SK-N-SH (cell line): ENCODE measurements around the gene RUSC2. TPM values are rescaled to one million over a fixed set of nuclear protein-coding genes. Genes with fewer than 3 reads are reported as not detected.

Experiments
- CTCF ChIA-PET: fragments of 300-600, 350-600 bp; formaldehyde crosslinking; extraction: SDS; loops from one replicate; lab custom pipeline; 2021; lab: Yijun Ruan, JAX
- POLR2A ChIA-PET: fragments of 350-600 bp; sonication (Branson Sonifier 250); formaldehyde crosslinking; extraction: SDS; loops from one replicate; lab custom pipeline; 2020; ENCODE audit warnings: antibody characterized with exemption, inconsistent platforms; lab: Yijun Ruan, JAX
- DNase-seq: peaks from one replicate; pipeline ENCODE4 v3.0.0; 2012
- H2AFZ ChIP-seq: fragments of 200-600 bp; sonication (generic); 2 replicates; pipeline ENCODE4 v1.8.1; 2016; ENCODE audit warnings: antibody characterized with exemption, mild to moderate bottlenecking, low read depth
- H3F3A ChIP-seq: fragments of 200-600 bp; sonication (generic); replicated peaks from 2 replicates; pipeline ENCODE3; 2016; ENCODE audit warnings: antibody characterized with exemption, mild to moderate bottlenecking; ENCODE audit not compliant: insufficient read depth
- H3K27ac ChIP-seq, 2 experiments: fragments of 200-500 bp in 1 of 2; fragments of 200-600 bp in 1 of 2; sonication (Bioruptor generic) in 1 of 2; sonication (generic), shearing (Covaris generic) in 1 of 2; 2 replicates each; pipeline versions ENCODE4 v1.5.1 to v1.6.1; 2014 to 2016; ENCODE audit warnings: low read depth in 2 of 2, inconsistent platforms in 1 of 2, low read length in 1 of 2, mild to moderate bottlenecking in 1 of 2, mixed read lengths in 1 of 2
- H3K27me3 ChIP-seq: fragments of 200-600 bp; sonication (generic), shearing (Covaris generic); 2 replicates; pipeline ENCODE4 v1.6.1; 2016; ENCODE audit warnings: mixed run types; ENCODE audit not compliant: insufficient read depth
- H3K36me3 ChIP-seq, 2 experiments: fragments of 200-500 bp in 1 of 2; fragments of 200-600 bp in 1 of 2; sonication (Bioruptor generic) in 1 of 2; sonication (generic) in 1 of 2; replicated peaks in 1 of 2; 2 replicates each; pipeline versions ENCODE3 to v1.5.1; 2014 to 2016; ENCODE audit warnings: low read length in 1 of 2, mild to moderate bottlenecking in 1 of 2; ENCODE audit not compliant: insufficient read depth in 2 of 2, control insufficient read depth in 1 of 2
- H3K4me1 ChIP-seq, 2 experiments: fragments of 200-500 bp in 1 of 2; fragments of 200-600 bp in 1 of 2; sonication (Bioruptor generic) in 1 of 2; sonication (generic), shearing (Covaris generic) in 1 of 2; 2 replicates each; pipeline versions ENCODE4 v1.5.1 to v1.6.1; 2014 to 2016; ENCODE audit warnings: low read depth in 1 of 2, low read length in 1 of 2, mixed run types in 1 of 2; ENCODE audit not compliant: insufficient read depth in 2 of 2, control insufficient read depth in 1 of 2
- H3K4me2 ChIP-seq: fragments of 200-600 bp; sonication (generic), shearing (Covaris generic); 2 replicates; pipeline ENCODE4 v1.6.1; 2017; ENCODE audit warnings: mixed run types
- H3K4me3 ChIP-seq, 2 experiments: fragments of 200-500 bp in 1 of 2; fragments of 200-600 bp in 1 of 2; sonication (Bioruptor generic) in 1 of 2; sonication (generic), shearing (Covaris generic) in 1 of 2; 2 replicates each; pipeline versions ENCODE4 v1.5.1 to v1.8.1; 2014 to 2016; ENCODE audit warnings: low read depth in 2 of 2, inconsistent platforms in 1 of 2, low read length in 1 of 2, mild to moderate bottlenecking in 1 of 2, mixed read lengths in 1 of 2, moderate library complexity in 1 of 2
- H3K79me2 ChIP-seq: fragments of 200-600 bp; sonication (generic); 2 replicates; pipeline ENCODE4 v1.8.1; 2017; ENCODE audit warnings: mild to moderate bottlenecking; ENCODE audit not compliant: insufficient read depth
- H3K9ac ChIP-seq: fragments of 200-600 bp; sonication (generic); 2 replicates; pipeline ENCODE4 v1.6.1; 2017; ENCODE audit warnings: mixed run types
- H3K9me2 ChIP-seq: fragments of 200-600 bp; sonication (generic); 2 replicates; pipeline ENCODE4 v1.6.1; 2017; ENCODE audit warnings: mixed run types
- H3K9me3 ChIP-seq: fragments of 200-600 bp; sonication (generic); 2 replicates; pipeline ENCODE4 v1.6.1; 2017; ENCODE audit warnings: mixed run types, mild to moderate bottlenecking, moderate library complexity
- H4K20me1 ChIP-seq: fragments of 200-600 bp; sonication (generic); 2 replicates; pipeline ENCODE4 v1.6.1; 2017; ENCODE audit warnings: mild to moderate bottlenecking, mixed run types; ENCODE audit not compliant: insufficient read depth
- EZH2phosphoT487 ChIP-seq: fragments of 200-600 bp; sonication (generic); IDR thresholded peaks from 2 replicates; pipeline ENCODE4 v1.6.1; 2017; ENCODE audit warnings: low read depth, mixed run types, mild to moderate bottlenecking, antibody characterized with exemption, moderate library complexity, borderline replicate concordance
- FOXJ3 ChIP-seq: sonication (generic); formaldehyde crosslinking; IDR thresholded peaks from 2 replicates; pipeline ENCODE4 v1.5.1; 2020; ENCODE audit warnings: mild to moderate bottlenecking, missing genetic modification reagents
- FOXM1 ChIP-seq: IDR thresholded peaks from 2 replicates; pipeline ENCODE4 v1.4.0; 2012; ENCODE audit warnings: low read depth, mild to moderate bottlenecking
- GABPA ChIP-seq: IDR thresholded peaks from 2 replicates; pipeline ENCODE4 v1.4.0; 2012; ENCODE audit warnings: low read depth, mild to moderate bottlenecking
- MEF2A ChIP-seq: IDR thresholded peaks from 2 replicates; pipeline ENCODE4 v1.4.0; 2012; ENCODE audit warnings: low read depth, borderline replicate concordance
- MXI1 ChIP-seq: IDR thresholded peaks from 2 replicates; pipeline ENCODE4 v1.6.1; 2012; ENCODE audit warnings: mild to moderate bottlenecking, low read depth, low read length, improper control_type of control experiment
- NRF1 ChIP-seq: IDR thresholded peaks from 2 replicates; pipeline ENCODE4 v1.6.1; 2012; ENCODE audit warnings: low read depth, mild to moderate bottlenecking, low read length
- POLR2AphosphoS5 ChIP-seq: IDR thresholded peaks from 2 replicates; pipeline ENCODE4 v1.6.1; 2012; ENCODE audit warnings: low read depth, low read length
- RCOR1 ChIP-seq: fragments of 150-350 bp; IDR thresholded peaks from 2 replicates; pipeline ENCODE4 v1.6.1; 2017; ENCODE audit warnings: antibody characterized with exemption, low read length
- RFX5 ChIP-seq: IDR thresholded peaks from 2 replicates; pipeline ENCODE4 v1.6.1; 2012; ENCODE audit warnings: mild to moderate bottlenecking, improper control_type of control experiment, low read length
- TAF1 ChIP-seq: IDR thresholded peaks from 2 replicates; pipeline ENCODE4 v1.6.1; 2012; ENCODE audit warnings: low read depth, mild to moderate bottlenecking, low read length, moderate library complexity, borderline replicate concordance
- WGBS: methylation state at CpG from one replicate; pipeline ENCODE4 v1.1.6; 2017; ENCODE audit warnings: low lambda C conversion rate; 5-methylcytosine and 5-hydroxymethylcytosine counted together
- polyA plus RNA-seq, 3 experiments: library from polyadenylated mRNA; depleted of rRNA; stranded (reverse); fragments of >200 nt; gene quantifications; 2 replicates each; pipeline ENCODE4 v1.2.3, GENCODE V29; 2012
- TF ChIP-seq, protein P1 (sequence below): IDR thresholded peaks from 2 replicates; pipeline ENCODE4; 2012
- TF ChIP-seq, protein P2 (sequence below): IDR thresholded peaks from 2 replicates; pipeline ENCODE4 v1.4.0; 2012; ENCODE audit warnings: low read depth
- TF ChIP-seq, protein P3 (sequence below): IDR thresholded peaks from 2 replicates; pipeline ENCODE4 v1.6.1; 2012; ENCODE audit warnings: mild to moderate bottlenecking, low read depth, low read length, moderate library complexity
- TF ChIP-seq, protein P4 (sequence below): fragments of 150-350 bp; IDR thresholded peaks from 2 replicates; pipeline ENCODE4 v1.6.1; 2017; ENCODE audit warnings: antibody characterized with exemption, low read length, low read depth, borderline replicate concordance
- TF ChIP-seq, protein P5 (sequence below): fragments of 200-600 bp; sonication (generic); IDR thresholded peaks from 2 replicates; pipeline ENCODE4 v1.6.1; 2017; ENCODE audit warnings: antibody characterized with exemption, mild to moderate bottlenecking, moderate library complexity

The RUSC2 gene
- polyA plus RNA-seq, 1 of the 3 experiments (the other 2 are of a cell fraction) = 14.5 TPM

DNA sequence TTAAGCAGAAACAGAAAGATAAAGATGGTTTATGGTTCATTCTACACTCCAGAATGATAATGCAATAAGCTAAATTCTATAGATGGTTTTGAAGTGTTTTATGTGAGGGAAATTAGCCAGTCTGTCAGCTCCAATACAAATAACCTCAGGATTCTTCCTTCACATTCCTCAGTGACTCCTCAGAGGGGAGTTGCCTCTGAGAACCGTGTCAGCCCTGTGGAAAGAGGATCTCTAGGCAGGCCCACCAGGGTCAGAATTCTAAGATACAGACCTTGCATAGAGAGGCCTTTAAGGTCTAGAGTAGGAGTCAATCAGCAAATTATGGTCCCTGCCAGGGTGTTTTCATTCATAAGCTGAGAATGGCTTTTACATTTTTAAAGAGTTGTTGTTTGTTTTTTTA is 26.6 kb downstream of the RUSC2 start (continued):
- TF ChIP-seq, protein P1, sequence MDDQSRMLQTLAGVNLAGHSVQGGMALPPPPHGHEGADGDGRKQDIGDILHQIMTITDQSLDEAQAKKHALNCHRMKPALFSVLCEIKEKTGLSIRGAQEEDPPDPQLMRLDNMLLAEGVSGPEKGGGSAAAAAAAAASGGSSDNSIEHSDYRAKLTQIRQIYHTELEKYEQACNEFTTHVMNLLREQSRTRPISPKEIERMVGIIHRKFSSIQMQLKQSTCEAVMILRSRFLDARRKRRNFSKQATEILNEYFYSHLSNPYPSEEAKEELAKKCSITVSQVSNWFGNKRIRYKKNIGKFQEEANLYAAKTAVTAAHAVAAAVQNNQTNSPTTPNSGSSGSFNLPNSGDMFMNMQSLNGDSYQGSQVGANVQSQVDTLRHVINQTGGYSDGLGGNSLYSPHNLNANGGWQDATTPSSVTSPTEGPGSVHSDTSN = peak; percentile 86
- no peak for TF ChIP-seq MEF2A
- TF ChIP-seq, protein P2, sequence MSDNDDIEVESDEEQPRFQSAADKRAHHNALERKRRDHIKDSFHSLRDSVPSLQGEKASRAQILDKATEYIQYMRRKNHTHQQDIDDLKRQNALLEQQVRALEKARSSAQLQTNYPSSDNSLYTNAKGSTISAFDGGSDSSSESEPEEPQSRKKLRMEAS = peak; percentile 12; the same call in 1 of the 2 replicates
- no peak for TF ChIP-seq TAF1
- TF ChIP-seq, protein P3, sequence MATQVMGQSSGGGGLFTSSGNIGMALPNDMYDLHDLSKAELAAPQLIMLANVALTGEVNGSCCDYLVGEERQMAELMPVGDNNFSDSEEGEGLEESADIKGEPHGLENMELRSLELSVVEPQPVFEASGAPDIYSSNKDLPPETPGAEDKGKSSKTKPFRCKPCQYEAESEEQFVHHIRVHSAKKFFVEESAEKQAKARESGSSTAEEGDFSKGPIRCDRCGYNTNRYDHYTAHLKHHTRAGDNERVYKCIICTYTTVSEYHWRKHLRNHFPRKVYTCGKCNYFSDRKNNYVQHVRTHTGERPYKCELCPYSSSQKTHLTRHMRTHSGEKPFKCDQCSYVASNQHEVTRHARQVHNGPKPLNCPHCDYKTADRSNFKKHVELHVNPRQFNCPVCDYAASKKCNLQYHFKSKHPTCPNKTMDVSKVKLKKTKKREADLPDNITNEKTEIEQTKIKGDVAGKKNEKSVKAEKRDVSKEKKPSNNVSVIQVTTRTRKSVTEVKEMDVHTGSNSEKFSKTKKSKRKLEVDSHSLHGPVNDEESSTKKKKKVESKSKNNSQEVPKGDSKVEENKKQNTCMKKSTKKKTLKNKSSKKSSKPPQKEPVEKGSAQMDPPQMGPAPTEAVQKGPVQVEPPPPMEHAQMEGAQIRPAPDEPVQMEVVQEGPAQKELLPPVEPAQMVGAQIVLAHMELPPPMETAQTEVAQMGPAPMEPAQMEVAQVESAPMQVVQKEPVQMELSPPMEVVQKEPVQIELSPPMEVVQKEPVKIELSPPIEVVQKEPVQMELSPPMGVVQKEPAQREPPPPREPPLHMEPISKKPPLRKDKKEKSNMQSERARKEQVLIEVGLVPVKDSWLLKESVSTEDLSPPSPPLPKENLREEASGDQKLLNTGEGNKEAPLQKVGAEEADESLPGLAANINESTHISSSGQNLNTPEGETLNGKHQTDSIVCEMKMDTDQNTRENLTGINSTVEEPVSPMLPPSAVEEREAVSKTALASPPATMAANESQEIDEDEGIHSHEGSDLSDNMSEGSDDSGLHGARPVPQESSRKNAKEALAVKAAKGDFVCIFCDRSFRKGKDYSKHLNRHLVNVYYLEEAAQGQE = no peak
- no peak for TF ChIP-seq FOXJ3 (CRISPR knock-in tag)
- no peak for TF ChIP-seq NRF1
- TF ChIP-seq EZH2phosphoT487 = no peak
- TF ChIP-seq GABPA = no peak
- TF ChIP-seq POLR2AphosphoS5 = no peak
- no peak for TF ChIP-seq MXI1
- TF ChIP-seq, protein P4, sequence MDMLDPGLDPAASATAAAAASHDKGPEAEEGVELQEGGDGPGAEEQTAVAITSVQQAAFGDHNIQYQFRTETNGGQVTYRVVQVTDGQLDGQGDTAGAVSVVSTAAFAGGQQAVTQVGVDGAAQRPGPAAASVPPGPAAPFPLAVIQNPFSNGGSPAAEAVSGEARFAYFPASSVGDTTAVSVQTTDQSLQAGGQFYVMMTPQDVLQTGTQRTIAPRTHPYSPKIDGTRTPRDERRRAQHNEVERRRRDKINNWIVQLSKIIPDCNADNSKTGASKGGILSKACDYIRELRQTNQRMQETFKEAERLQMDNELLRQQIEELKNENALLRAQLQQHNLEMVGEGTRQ = no peak
- TF ChIP-seq, all 33 proteins: peak for 9

DNA sequence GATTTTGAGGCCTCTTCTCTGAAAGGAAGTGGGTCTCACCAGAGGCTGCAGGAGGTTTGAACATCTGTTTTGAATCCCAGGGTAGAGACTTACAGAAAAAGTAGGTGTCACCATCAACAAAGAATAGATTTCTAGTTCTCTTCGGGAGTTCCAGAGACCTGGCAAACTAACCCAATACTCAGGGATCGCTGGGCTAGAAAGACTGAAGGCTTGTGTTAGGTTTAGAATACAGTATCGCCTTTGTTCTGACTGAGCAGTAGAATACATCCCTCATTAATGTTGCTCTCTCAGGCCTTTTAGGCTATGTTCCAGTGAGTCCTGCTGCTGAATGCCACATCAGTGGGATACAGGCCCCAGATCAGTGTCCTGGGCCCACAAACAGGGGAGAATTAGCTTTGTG is 27.2 kb downstream of the RUSC2 start:
- peaks cover 69% of the 10 kb centered on the region for H3K79me2 ChIP-seq
- H4K20me1 ChIP-seq = no peaks in the 10 kb centered on the region
- H3K9me3 ChIP-seq = no peaks in the 10 kb centered on the region
- H3F3A ChIP-seq = peaks cover 55% of the 10 kb centered on the region
- peak overlapping the region; percentile 89 to 92 for H3K27ac ChIP-seq
- POLR2A ChIA-PET = no interaction called here
- CTCF ChIA-PET = interaction anchor here (0.6 to 1.6 kb wide), 7 partner anchors 16 to 141 kb away, joined by 3 to 6 read pairs (median 3); partner anchors contain the start of genes CCDC107 and RUSC2
- H3K9me2 ChIP-seq = no peaks in the 10 kb centered on the region
- TF ChIP-seq EZH2phosphoT487 (no peak), RFX5 (no peak), FOXM1 (no peak), RCOR1 (no peak)
- TF ChIP-seq, protein P5, sequence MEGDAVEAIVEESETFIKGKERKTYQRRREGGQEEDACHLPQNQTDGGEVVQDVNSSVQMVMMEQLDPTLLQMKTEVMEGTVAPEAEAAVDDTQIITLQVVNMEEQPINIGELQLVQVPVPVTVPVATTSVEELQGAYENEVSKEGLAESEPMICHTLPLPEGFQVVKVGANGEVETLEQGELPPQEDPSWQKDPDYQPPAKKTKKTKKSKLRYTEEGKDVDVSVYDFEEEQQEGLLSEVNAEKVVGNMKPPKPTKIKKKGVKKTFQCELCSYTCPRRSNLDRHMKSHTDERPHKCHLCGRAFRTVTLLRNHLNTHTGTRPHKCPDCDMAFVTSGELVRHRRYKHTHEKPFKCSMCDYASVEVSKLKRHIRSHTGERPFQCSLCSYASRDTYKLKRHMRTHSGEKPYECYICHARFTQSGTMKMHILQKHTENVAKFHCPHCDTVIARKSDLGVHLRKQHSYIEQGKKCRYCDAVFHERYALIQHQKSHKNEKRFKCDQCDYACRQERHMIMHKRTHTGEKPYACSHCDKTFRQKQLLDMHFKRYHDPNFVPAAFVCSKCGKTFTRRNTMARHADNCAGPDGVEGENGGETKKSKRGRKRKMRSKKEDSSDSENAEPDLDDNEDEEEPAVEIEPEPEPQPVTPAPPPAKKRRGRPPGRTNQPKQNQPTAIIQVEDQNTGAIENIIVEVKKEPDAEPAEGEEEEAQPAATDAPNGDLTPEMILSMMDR = no peak
- WGBS = 67% methylated on average over 3 of the region's 3 CpGs
- H3K27me3 ChIP-seq = no peaks in the 10 kb centered on the region
- H3K9ac ChIP-seq = peak overlapping the region; percentile 51
- 0 out of 4 replicates have a peak overlapping the region, but pooled peaks of 1 of the 2 experiments have one; percentile 12 for H3K4me3 ChIP-seq
- DNase-seq = no peak
- peaks cover 0 to 4% of the 10 kb centered on the region in 2 experiments for H3K36me3 ChIP-seq
- no peak overlapping the region for H2AFZ ChIP-seq
- peaks cover 33 to 67% of the 10 kb centered on the region in 2 experiments for H3K4me1 ChIP-seq
- peak overlapping the region; percentile 67 for H3K4me2 ChIP-seq
